Measurements from ENCODE around the gene TGFBR3.

Gene TGFBR3

DNA sequence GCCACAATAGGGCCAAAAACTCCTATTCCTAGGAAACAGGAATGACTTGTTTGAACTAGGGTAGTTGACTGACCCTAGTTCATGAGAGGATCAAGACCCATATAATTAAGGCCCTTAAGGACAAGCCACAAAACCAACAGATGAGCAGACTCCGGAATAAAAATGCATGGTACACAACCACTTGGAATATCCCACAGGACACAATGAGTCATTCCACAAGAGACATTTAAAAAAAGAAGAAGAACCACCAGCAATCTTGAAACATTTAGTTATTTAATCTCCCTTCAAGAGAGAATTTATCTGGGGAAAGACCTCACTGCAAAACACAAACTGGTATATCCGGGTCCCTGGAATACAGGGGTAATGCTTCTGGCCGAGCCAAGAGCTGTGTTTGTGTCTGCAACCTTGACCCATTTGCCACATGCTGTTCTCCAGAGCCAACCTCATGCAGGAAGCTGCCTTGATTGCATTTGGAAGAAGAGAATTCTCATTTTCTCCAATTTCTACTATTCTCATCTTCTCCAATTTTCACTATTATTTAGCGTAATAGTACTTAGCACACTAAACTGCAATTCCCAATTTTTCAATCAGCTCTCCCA, 135.5 kb downstream of the TGFBR3 start:
- Histone ChIP-seq H3K4me1 (ENCODE audit: control insufficient read depth in 1 of 2, insufficient read depth in 2 of 2, low read length in 2 of 2) (peaks cover 8 to 51% of the 10 kb centered on the region in 2 donors), H3K9me3 (ENCODE audit: control insufficient read depth in 1 of 2, low read length in 2 of 2) (no peaks in the 10 kb centered on the region), H3K27me3 (ENCODE audit: low read depth, low read length) (no peaks in the 10 kb centered on the region), H3K4me3 (ENCODE audit: low read depth in 1 of 2, low read length in 2 of 2) (no peak overlapping the region), H3K36me3 (ENCODE audit: control insufficient read depth in 1 of 2, insufficient read depth in 2 of 2, low read length in 2 of 2) (no peaks in the 10 kb centered on the region), H3K27ac (ENCODE audit: low read length) (peak overlapping the region; percentile 21)

DNA sequence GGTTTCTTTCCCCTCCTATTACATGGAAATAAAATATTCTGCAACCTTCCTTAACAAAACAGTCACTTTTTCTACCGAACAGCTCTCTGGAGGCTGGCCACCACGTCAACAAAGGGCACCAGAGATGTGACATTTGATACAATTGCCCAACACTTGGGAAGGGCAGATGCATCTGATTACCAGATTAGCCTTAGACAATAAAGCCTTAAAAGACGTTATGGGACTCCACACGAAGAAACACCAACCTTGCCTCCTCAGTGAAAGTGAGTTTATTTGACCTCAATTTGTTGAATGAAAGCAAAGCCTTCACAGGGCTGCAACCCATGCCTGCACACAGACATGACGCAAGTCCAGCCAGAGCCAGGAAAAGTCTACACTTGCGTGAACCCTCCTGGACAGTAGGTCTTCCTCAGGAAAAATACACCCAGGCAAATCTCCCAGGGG, 136.1 kb downstream of the TGFBR3 start:
- no peak overlapping the region for H3K27ac ChIP-seq (ENCODE audit: low read length)
- no peak overlapping the region for H3K4me3 ChIP-seq (ENCODE audit: low read depth in 1 of 2, low read length in 2 of 2)
- no peaks in the 10 kb centered on the region for H3K27me3 ChIP-seq (ENCODE audit: low read depth, low read length)
- H3K36me3 ChIP-seq (ENCODE audit: control insufficient read depth in 1 of 2, insufficient read depth in 2 of 2, low read length in 2 of 2), result no peaks in the 10 kb centered on the region
- no peaks in the 10 kb centered on the region for H3K9me3 ChIP-seq (ENCODE audit: control insufficient read depth in 1 of 2, low read length in 2 of 2)
- peaks cover 8 to 58% of the 10 kb centered on the region in 2 donors for H3K4me1 ChIP-seq (ENCODE audit: control insufficient read depth in 1 of 2, insufficient read depth in 2 of 2, low read length in 2 of 2)

GRCh38 chr1:91747666-91748065, 138.3 kb downstream of the TGFBR3 start:
- Histone ChIP-seq H3K36me3 (ENCODE audit: control insufficient read depth in 1 of 2, insufficient read depth in 2 of 2, low read length in 2 of 2) (no peaks in the 10 kb centered on the region), H3K27ac (ENCODE audit: low read length) (no peak overlapping the region), H3K4me1 (ENCODE audit: control insufficient read depth in 1 of 2, insufficient read depth in 2 of 2, low read length in 2 of 2) (peaks cover 13 to 66% of the 10 kb centered on the region in 2 donors), H3K4me3 (ENCODE audit: low read depth in 1 of 2, low read length in 2 of 2) (no peak overlapping the region), H3K9me3 (ENCODE audit: control insufficient read depth in 1 of 2, low read length in 2 of 2) (no peaks in the 10 kb centered on the region), H3K27me3 (ENCODE audit: low read depth, low read length) (no peaks in the 10 kb centered on the region)

GRCh38 chr1:91746728-91747338, 139.1 kb downstream of the TGFBR3 start:
- Histone ChIP-seq H3K9me3 (ENCODE audit: control insufficient read depth in 1 of 2, low read length in 2 of 2) (no peaks in the 10 kb centered on the region), H3K36me3 (ENCODE audit: control insufficient read depth in 1 of 2, insufficient read depth in 2 of 2, low read length in 2 of 2) (no peaks in the 10 kb centered on the region), H3K27ac (ENCODE audit: low read length) (no peak overlapping the region), H3K4me1 (ENCODE audit: control insufficient read depth in 1 of 2, insufficient read depth in 2 of 2, low read length in 2 of 2) (peaks cover 13 to 63% of the 10 kb centered on the region in 2 donors), H3K4me3 (ENCODE audit: low read depth in 1 of 2, low read length in 2 of 2) (no peak overlapping the region), H3K27me3 (ENCODE audit: low read depth, low read length) (no peaks in the 10 kb centered on the region)

GRCh38 chr1:91745640-91746373, 140.1 kb downstream of the TGFBR3 start:
- H3K36me3 ChIP-seq (ENCODE audit: control insufficient read depth in 1 of 2, insufficient read depth in 2 of 2, low read length in 2 of 2), result no peaks in the 10 kb centered on the region
- H3K4me1 ChIP-seq (ENCODE audit: control insufficient read depth in 1 of 2, insufficient read depth in 2 of 2, low read length in 2 of 2), result peaks cover 12 to 53% of the 10 kb centered on the region in 2 donors
- no peaks in the 10 kb centered on the region for H3K9me3 ChIP-seq (ENCODE audit: control insufficient read depth in 1 of 2, low read length in 2 of 2)
- no peak overlapping the region for H3K4me3 ChIP-seq (ENCODE audit: low read depth in 1 of 2, low read length in 2 of 2)
- no peak overlapping the region for H3K27ac ChIP-seq (ENCODE audit: low read length)
- no peaks in the 10 kb centered on the region for H3K27me3 ChIP-seq (ENCODE audit: low read depth, low read length)

- Histone ChIP-seq H3K27me3 (ENCODE audit: low read depth, low read length) (no peaks in the 10 kb centered on the region), H3K36me3 (ENCODE audit: control insufficient read depth in 1 of 2, insufficient read depth in 2 of 2, low read length in 2 of 2) (no peaks in the 10 kb centered on the region), H3K4me1 (ENCODE audit: control insufficient read depth in 1 of 2, insufficient read depth in 2 of 2, low read length in 2 of 2) (peaks cover 6 to 46% of the 10 kb centered on the region in 2 donors), H3K27ac (ENCODE audit: low read length) (peak overlapping the region; percentile 10), H3K4me3 (ENCODE audit: low read depth in 1 of 2, low read length in 2 of 2) (no peak overlapping the region), H3K9me3 (ENCODE audit: control insufficient read depth in 1 of 2, low read length in 2 of 2) (no peaks in the 10 kb centered on the region)
Observed at GRCh38 chr1:91744953-91745639, 140.9 kb downstream of the TGFBR3 start.

DNA sequence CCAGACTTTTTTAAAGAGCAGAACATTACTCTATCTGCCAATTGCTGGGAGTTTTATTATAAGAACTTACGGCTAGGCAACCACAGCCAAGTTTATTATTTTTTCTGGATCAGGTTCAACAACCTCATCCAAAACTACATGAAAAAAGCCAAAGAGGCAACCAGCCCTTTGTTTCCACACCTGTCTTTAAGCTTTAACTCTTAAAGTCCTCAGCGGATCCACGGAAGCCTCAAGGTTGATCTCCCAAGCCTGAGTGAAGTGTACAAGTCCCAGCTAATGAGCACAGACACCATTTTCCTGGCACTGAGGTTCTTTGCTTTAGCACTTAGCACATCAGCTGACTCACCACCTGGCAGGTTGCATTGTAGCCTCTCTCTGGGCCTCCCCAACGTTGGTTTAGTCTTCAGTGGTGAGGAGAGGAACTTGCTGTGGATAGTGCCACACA, 143.1 kb downstream of the TGFBR3 start:
- Histone ChIP-seq H3K27me3 (ENCODE audit: low read depth, low read length) (no peaks in the 10 kb centered on the region), H3K4me1 (ENCODE audit: control insufficient read depth in 1 of 2, insufficient read depth in 2 of 2, low read length in 2 of 2) (peaks cover 5 to 36% of the 10 kb centered on the region in 2 donors), H3K27ac (ENCODE audit: low read length) (peak overlapping the region; percentile 3), H3K9me3 (ENCODE audit: control insufficient read depth in 1 of 2, low read length in 2 of 2) (no peaks in the 10 kb centered on the region), H3K4me3 (ENCODE audit: low read depth in 1 of 2, low read length in 2 of 2) (no peak overlapping the region), H3K36me3 (ENCODE audit: control insufficient read depth in 1 of 2, insufficient read depth in 2 of 2, low read length in 2 of 2) (peaks cover 5 to 6% of the 10 kb centered on the region in 2 donors)

- Histone ChIP-seq H3K4me1 (ENCODE audit: control insufficient read depth in 1 of 2, insufficient read depth in 2 of 2, low read length in 2 of 2) (peaks cover 5 to 42% of the 10 kb centered on the region in 2 donors), H3K27me3 (ENCODE audit: low read depth, low read length) (no peaks in the 10 kb centered on the region), H3K9me3 (ENCODE audit: control insufficient read depth in 1 of 2, low read length in 2 of 2) (no peaks in the 10 kb centered on the region), H3K4me3 (ENCODE audit: low read depth in 1 of 2, low read length in 2 of 2) (no peak overlapping the region), H3K36me3 (ENCODE audit: control insufficient read depth in 1 of 2, insufficient read depth in 2 of 2, low read length in 2 of 2) (peaks cover 5 to 6% of the 10 kb centered on the region in 2 donors), H3K27ac (ENCODE audit: low read length) (no peak overlapping the region)
Observed at GRCh38 chr1:91741906-91742305, 144.0 kb downstream of the TGFBR3 start.

GRCh38 chr1:91741301-91741700, 144.7 kb downstream of the TGFBR3 start:
- Histone ChIP-seq H3K27ac (ENCODE audit: low read length) (no peak overlapping the region), H3K9me3 (ENCODE audit: control insufficient read depth in 1 of 2, low read length in 2 of 2) (no peaks in the 10 kb centered on the region), H3K36me3 (ENCODE audit: control insufficient read depth in 1 of 2, insufficient read depth in 2 of 2, low read length in 2 of 2) (peaks cover 5 to 6% of the 10 kb centered on the region in 2 donors), H3K27me3 (ENCODE audit: low read depth, low read length) (no peaks in the 10 kb centered on the region), H3K4me1 (ENCODE audit: control insufficient read depth in 1 of 2, insufficient read depth in 2 of 2, low read length in 2 of 2) (peaks cover 5 to 44% of the 10 kb centered on the region in 2 donors), H3K4me3 (ENCODE audit: low read depth in 1 of 2, low read length in 2 of 2) (no peak overlapping the region)

DNA sequence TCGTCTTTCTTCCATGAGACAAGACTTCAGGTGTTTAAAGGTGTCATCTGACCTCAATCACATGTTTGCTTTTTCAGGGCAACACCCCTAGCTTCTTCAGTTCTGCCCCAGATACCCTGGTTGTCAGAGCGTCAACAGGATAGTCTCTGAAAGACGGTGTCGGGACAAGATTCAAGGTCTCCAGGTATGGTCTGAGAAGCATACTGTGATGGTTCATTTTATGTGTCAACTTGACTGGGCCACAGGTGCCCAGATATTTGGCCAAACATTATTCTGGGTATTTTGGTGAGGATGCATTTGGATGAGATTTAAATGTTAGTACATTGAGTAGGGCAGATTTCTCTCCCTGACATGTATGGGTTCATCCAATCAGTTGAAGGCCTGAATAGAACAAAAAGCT, 148.3 kb downstream of the TGFBR3 start:
- peaks cover 5 to 6% of the 10 kb centered on the region in 2 donors for H3K36me3 ChIP-seq (ENCODE audit: control insufficient read depth in 1 of 2, insufficient read depth in 2 of 2, low read length in 2 of 2)
- H3K27ac ChIP-seq (ENCODE audit: low read length), result peak overlapping the region; percentile 82
- H3K4me1 ChIP-seq (ENCODE audit: control insufficient read depth in 1 of 2, insufficient read depth in 2 of 2, low read length in 2 of 2), result peaks cover 7 to 12% of the 10 kb centered on the region in 2 donors
- H3K27me3 ChIP-seq (ENCODE audit: low read depth, low read length), result no peaks in the 10 kb centered on the region
- no peaks in the 10 kb centered on the region for H3K9me3 ChIP-seq (ENCODE audit: control insufficient read depth in 1 of 2, low read length in 2 of 2)
- peak overlapping the region in 1 of 2 donors; percentile 3 for H3K4me3 ChIP-seq (ENCODE audit: low read depth in 1 of 2, low read length in 2 of 2)

All from muscle layer of duodenum (tissue), 2 donors.